GF-D8 (cell line): ENCODE measurements around the gene RHOJ.
"Not testable (repeated sequence)": the region's sequence is repeated elsewhere in the genome, so short reads cannot be mapped to it uniquely, and the experiment has no call there.

Source experiments
- DNase-seq: peaks from one replicate; lab custom pipeline; 2025; lab: John Stamatoyannopoulos, UW

Gene RHOJ

DNA sequence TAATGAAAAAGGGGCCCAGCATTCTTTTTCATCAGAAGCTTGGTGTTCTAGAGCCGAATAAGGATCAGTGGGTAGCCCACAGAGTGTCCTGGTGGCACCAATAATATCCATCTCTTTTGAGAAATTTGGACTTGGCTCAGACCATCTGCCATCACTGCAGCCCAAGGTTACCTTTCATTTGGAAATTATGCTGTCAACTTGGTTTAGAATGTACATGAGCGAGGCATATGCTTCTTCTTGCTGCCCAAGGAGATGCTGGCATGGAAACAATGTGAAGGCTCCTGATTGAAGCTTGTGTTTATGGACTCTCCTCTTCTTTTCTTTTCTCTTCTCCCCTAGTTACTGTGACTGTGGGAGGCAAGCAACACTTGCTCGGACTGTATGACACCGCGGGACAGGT lies 64.5 kb downstream of the RHOJ start:
- no peak for DNase-seq

DNA sequence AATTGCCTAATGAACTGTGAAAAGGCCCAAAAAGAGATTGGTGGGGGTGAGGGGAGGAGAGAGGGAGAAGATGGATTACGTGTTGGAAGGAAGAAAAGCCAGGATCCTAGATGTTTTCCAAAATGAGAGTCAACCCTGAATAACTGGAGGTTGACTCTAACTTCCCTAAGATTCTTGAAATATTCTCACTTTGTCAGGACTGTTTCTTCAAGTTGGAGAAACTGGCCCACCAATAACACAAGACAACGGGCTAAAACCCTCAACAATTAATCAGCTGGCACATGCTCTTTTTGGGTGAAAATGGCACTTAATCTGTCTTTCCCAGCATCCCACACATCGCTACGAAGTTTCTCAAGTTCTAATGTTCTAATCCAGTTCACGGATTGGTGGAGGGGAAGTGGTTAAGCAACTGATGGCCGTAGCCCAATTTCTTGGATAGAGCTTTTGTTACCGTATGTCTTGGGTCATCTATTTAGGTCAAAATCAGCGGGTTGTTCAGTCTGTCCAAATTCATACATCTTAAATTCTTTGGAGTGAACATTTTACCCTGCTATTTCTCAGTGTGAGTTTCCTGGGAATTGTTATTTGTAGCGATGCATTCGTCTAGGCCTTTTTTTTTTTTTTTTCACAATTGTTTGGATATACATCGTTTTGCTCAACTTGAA lies 65.5 kb downstream of the RHOJ start:
- no peak for DNase-seq

- no peak for DNase-seq
These were observed 68.9 kb downstream of the RHOJ start for GRCh38 chr14:63273129-63273528.

GRCh38 chr14:63273717-63274655 lies 69.7 kb downstream of the RHOJ start:
- DNase-seq: no peak

DNA sequence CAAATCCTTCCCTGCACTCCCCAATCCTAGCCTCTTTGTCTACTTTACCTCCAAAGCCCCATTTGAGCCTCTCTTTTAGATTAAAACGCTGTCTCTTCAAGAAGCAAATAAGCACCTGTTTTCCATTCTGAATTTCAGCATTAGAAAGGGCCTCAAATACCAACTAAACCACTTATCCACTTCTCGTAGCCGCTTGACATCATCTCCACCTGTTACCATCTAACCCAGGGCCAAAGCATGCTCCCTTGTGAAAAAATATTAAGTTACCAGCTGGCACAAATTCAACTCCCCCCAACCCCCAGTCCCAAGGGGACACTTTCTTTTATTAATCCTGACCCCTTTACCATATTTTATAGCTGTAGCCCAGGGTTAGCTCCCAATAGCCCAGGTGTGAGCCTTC lies 71.4 kb downstream of the RHOJ start:
- DNase-seq: no peak

DNA sequence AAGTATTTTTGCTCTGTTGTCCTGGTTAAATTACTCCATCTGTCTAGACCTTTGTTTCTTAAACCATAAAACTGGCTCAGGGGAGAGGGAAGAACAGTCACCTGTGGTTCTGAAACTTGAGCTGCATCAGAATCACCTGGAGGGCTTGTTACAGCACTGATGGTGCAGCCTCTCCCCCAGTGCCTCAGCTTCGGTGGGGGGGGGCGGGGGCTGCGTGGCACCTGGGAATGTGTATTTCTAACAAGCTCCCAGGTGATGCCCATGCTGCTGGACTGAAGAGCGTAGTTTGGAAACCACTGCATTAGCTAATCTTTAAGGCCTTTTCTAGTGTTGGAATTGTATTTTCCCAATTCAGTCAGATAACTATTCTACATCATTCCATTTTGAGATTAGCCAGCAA lies 71.8 kb downstream of the RHOJ start:
- no peak for DNase-seq

GRCh38 chr14:63276492-63277342 lies 72.5 kb downstream of the RHOJ start:
- no peak for DNase-seq

DNA sequence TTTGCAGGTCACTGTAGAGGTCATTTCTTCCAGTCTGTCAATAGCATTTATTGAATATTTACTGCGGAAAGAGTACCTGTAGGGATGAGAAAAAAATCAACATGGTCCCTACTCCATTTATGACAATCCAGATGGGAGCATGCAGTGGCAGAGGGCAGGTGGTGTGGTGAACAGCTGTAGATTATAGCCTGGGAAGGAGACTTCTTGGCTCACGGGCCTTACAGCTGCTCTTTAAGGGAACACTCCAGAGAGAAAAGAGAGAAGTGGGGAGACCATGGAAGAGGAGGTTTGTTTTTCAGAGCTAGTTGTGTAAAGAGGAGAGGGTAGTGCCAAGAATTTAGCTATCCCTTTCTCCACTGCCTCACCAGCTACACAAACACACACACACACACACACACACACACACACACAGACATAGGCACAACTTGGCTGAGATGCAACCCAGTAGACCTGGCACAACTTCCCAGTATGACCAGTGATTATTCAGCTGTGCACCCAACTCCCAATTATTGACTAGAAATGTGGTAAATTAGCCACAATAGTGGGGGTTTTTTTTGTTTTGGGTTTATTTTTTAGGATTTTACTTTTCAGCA lies 73.4 kb downstream of the RHOJ start:
- no peak for DNase-seq

GRCh38 chr14:63279933-63280332 lies 75.7 kb downstream of the RHOJ start:
- not testable (repeated sequence) for DNase-seq

- no peak for DNase-seq
These were observed 79.0 kb downstream of the RHOJ start for GRCh38 chr14:63282997-63283883.

DNA sequence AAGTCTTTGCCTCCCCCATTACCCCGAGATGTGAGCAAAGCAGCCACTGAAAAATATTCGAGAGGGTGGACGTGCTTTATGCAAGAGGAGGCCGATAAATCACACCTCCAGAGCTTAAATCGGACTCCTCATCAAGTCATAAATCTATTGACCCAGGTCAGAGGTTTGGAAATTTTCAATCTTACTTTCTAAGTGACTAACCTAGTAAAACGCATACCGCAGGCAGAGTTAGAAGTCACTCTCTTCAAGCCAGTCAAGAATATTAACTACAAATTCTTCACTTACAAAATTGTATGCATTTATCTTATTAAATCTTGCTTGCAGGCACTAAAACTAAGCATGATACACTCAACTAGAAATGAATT lies 79.6 kb downstream of the RHOJ start:
- no peak for DNase-seq

GRCh38 chr14:63286071-63286470 lies 81.8 kb downstream of the RHOJ start:
- DNase-seq: no peak

GRCh38 chr14:63287666-63288483 lies 83.6 kb downstream of the RHOJ start:
- no peak for DNase-seq

GRCh38 chr14:63288853-63289252 lies 84.6 kb downstream of the RHOJ start:
- DNase-seq: no peak

- DNase-seq: no peak
These were observed 86.6 kb downstream of the RHOJ start for GRCh38 chr14:63290741-63291430.

DNA sequence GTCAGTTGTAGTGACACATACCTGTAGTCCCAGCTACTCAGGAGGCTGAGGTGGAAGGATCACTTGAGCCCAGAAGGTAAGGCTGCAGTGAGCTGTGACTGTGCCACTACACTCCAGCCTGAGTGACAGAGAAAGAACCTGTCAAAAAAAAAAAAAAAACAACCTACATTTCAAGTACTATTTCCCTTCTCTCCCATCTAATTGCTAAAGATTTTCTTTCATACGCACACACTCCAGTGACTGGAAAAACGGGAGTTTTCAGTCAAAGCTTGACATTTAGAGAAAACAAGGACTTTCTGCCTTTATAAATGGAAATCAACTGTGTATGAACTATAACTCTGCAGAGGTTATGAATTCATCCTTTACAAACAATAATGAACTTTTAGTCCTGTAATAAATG lies 88.6 kb downstream of the RHOJ start:
- DNase-seq: no peak

DNA sequence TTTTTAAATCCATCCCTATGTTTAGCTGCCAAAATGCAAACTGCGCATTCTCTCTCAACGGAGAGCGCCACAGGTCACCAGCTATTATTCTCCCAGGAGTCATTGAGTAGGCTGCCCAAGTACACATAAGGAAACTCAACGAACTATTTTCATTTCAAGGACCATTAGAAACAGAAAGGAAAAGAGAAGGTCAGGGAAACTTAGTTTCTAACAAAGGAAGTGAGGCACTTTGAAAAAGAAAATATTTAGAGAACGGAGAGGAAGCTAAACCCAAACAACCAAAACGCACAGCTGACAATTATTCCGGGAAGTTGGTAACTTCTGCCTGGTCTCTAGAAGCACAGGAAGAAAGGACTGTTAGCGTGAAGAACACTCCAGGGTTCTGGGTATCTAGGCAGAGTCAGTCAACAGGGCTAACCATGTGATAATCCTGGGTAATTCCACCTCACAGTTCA lies 91.0 kb downstream of the RHOJ start:
- no peak for DNase-seq

DNA sequence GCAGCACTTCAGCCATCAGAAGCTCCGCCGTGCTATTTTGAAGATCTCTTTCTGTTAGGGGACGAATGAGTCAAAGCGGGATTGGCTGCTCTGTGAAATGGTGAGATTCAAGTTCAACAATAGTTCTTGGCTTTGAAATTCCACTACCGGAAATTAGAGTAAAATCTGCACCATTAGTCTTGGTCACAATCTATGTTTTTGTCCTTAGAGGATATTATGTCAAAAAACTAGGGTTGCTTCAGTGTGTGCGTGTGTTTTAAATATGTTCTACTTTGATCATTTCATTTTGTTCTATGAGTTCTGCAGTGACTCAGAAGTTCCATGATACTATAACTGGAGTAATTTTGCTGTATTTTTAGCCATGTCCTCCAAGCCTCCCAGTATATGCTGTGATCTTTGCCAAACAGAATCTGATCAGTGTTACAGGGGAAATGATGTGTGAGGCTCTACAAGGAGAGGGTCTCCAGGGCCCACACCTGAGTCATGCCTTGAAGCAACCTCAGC lies 91.9 kb downstream of the RHOJ start:
- DNase-seq: no peak

GRCh38 chr14:63297372-63298063 lies 93.3 kb downstream of the RHOJ start:
- no peak for DNase-seq
